GM23338 (cell line): Measurements from ENCODE around the gene AUH. TPM values are rescaled to one million over a fixed set of nuclear protein-coding genes. Genes with fewer than 3 reads are reported as not detected.

ENCODE experiments used
- ATAC-seq: fragments of 200-7000 bp; cut with Tn5 transposase; 3 replicates; pipeline ENCODE4 v1.9.1; 2020
- DNase-seq: peaks from one replicate; pipeline ENCODE4 v3.0.0-alpha.2; 2015; ENCODE audit warnings: low spot score
- H2AFZ ChIP-seq: fragments of 200-600 bp; sonication (generic); 2 replicates; pipeline ENCODE4 v1.8.0; 2016; ENCODE audit warnings: antibody characterized with exemption, mild to moderate bottlenecking, moderate library complexity
- H3F3A ChIP-seq: fragments of 200-600 bp; sonication (generic); replicated peaks from 2 replicates; pipeline ENCODE4 v1.8.0; 2017; ENCODE audit warnings: antibody characterized with exemption, mixed run types, low read depth
- H3K27ac ChIP-seq: fragments of 200-600 bp; sonication (generic); 2 replicates; pipeline ENCODE4 v1.6.1; 2016; ENCODE audit warnings: low read depth
- H3K27me3 ChIP-seq: fragments of 200-600 bp; sonication (generic); 2 replicates; pipeline ENCODE4 v1.8.0; 2016; ENCODE audit warnings: mild to moderate bottlenecking, mixed run types, moderate library complexity; ENCODE audit not compliant: insufficient read depth
- H3K36me3 ChIP-seq: fragments of 200-600 bp; sonication (generic); 2 replicates; pipeline ENCODE4 v1.8.0; 2016; ENCODE audit warnings: mild to moderate bottlenecking; ENCODE audit not compliant: insufficient read depth
- H3K4me1 ChIP-seq: fragments of 200-600 bp; sonication (generic); 2 replicates; pipeline ENCODE4 v1.8.0; 2016; ENCODE audit warnings: mild to moderate bottlenecking, moderate library complexity; ENCODE audit not compliant: insufficient read depth
- H3K4me2 ChIP-seq: fragments of 200-600 bp; sonication (generic); 2 replicates; pipeline ENCODE4 v1.7.1; 2017; ENCODE audit warnings: mixed run types
- H3K4me3 ChIP-seq: fragments of 200-600 bp; sonication (generic); 2 replicates; pipeline ENCODE4 v1.6.1; 2016; ENCODE audit warnings: mixed run types
- H3K79me2 ChIP-seq: fragments of 200-600 bp; sonication (generic); replicated peaks from 2 replicates; pipeline ENCODE4 v1.8.0; 2017; ENCODE audit warnings: mild to moderate bottlenecking; ENCODE audit not compliant: insufficient read depth
- H3K9me2 ChIP-seq: fragments of 200-600 bp; sonication (generic); 2 replicates; pipeline ENCODE4 v1.8.0; 2017; ENCODE audit not compliant: insufficient read depth
- H4K20me1 ChIP-seq: fragments of 200-600 bp; sonication (generic); replicated peaks from 2 replicates; pipeline ENCODE4 v1.8.0; 2017; ENCODE audit warnings: mild to moderate bottlenecking; ENCODE audit not compliant: insufficient read depth
- H3K27ac Mint-ChIP-seq: 2 replicates; pipeline ENCODE4 v1.8.0; 2020; ENCODE audit warnings: inconsistent platforms, mild to moderate bottlenecking, moderate library complexity, mixed read lengths
- H3K27me3 Mint-ChIP-seq: 3 replicates; pipeline ENCODE4 v1.8.0; 2022; ENCODE audit warnings: low read depth, mild to moderate bottlenecking, moderate library complexity, mixed read lengths, inconsistent platforms; ENCODE audit not compliant: insufficient read depth, poor library complexity
- H3K36me3 Mint-ChIP-seq: 3 replicates; pipeline ENCODE4 v1.8.0; 2021; ENCODE audit warnings: low read depth, mild to moderate bottlenecking, inconsistent platforms, moderate library complexity, mixed read lengths
- H3K4me1 Mint-ChIP-seq: 3 replicates; pipeline ENCODE4 v1.8.0; 2020; ENCODE audit warnings: mild to moderate bottlenecking, inconsistent platforms, mixed read lengths
- H3K4me3 Mint-ChIP-seq: 3 replicates; pipeline ENCODE4 v1.8.0; 2021; ENCODE audit warnings: moderate library complexity, mild to moderate bottlenecking, inconsistent platforms, mixed read lengths
- H3K9me3 Mint-ChIP-seq: 3 replicates; pipeline ENCODE4 v1.8.0; 2020; ENCODE audit warnings: moderate library complexity, mild to moderate bottlenecking, inconsistent platforms, mixed read lengths
- CREB1 ChIP-seq: fragments of 250-450 bp; sonication (Bioruptor Pico); IDR thresholded peaks from 2 replicates; pipeline ENCODE4 v1.5.0; 2020; ENCODE audit warnings: low read depth, mild to moderate bottlenecking, moderate library complexity
- CTCF ChIP-seq, 2 experiments: fragments of 200-600 bp in 1 of 2; sonication (generic) in 1 of 2; conservative IDR thresholded peaks; 2 replicates each; pipeline versions ENCODE4 v1.5.1 to v1.6.1; 2016 to 2017; ENCODE audit warnings: antibody characterized with exemption in 2 of 2, low read depth in 2 of 2, mild to moderate bottlenecking in 2 of 2, moderate library complexity in 1 of 2
- ETS1 ChIP-seq: IDR thresholded peaks from 2 replicates; pipeline ENCODE4 v1.6.1; 2016; ENCODE audit warnings: antibody characterized with exemption
- EZH2 ChIP-seq: fragments of 200-600 bp; sonication (generic); IDR thresholded peaks from one replicate; pipeline ENCODE4 v1.8.0; 2017; ENCODE audit warnings: antibody characterized with exemption, mild to moderate bottlenecking, low read depth; ENCODE audit not compliant: unreplicated experiment
- EZH2phosphoT487 ChIP-seq: fragments of 200-600 bp; sonication (generic); IDR thresholded peaks from one replicate; pipeline ENCODE4 v1.8.1; 2018; ENCODE audit warnings: antibody characterized with exemption; ENCODE audit not compliant: unreplicated experiment
- JUNB ChIP-seq: IDR thresholded peaks from one replicate; pipeline ENCODE4 v1.6.1; 2016; ENCODE audit warnings: antibody characterized with exemption; ENCODE audit not compliant: unreplicated experiment
- NANOG ChIP-seq: IDR thresholded peaks from 2 replicates; pipeline ENCODE4 v1.6.1; 2016; ENCODE audit warnings: antibody characterized with exemption, borderline replicate concordance
- POLR2AphosphoS5 ChIP-seq: IDR thresholded peaks from 2 replicates; pipeline ENCODE4 v1.6.1; 2016; ENCODE audit warnings: antibody characterized with exemption, low read depth
- ZNF114 ChIP-seq: fragments of 250-450 bp; sonication (Bioruptor Pico); IDR thresholded peaks from 2 replicates; pipeline ENCODE4 v1.5.0; 2020; ENCODE audit warnings: mild to moderate bottlenecking, moderate library complexity
- ZNF331 ChIP-seq: fragments of 250-450 bp; sonication (Bioruptor Pico); IDR thresholded peaks from 2 replicates; pipeline ENCODE4 v1.5.0; 2020; ENCODE audit warnings: low read depth, mild to moderate bottlenecking, moderate library complexity
- ZNF462 ChIP-seq: fragments of 250-450 bp; sonication (Bioruptor Pico); IDR thresholded peaks from 2 replicates; pipeline ENCODE4 v1.5.0; 2020; ENCODE audit warnings: mild to moderate bottlenecking, moderate library complexity
- polyA plus RNA-seq: library from polyadenylated mRNA; unstranded; fragments of >200 nt; fragmentation: Nextera tagmentation; extraction: Ambion mirVana; gene quantifications from 2 replicates; pipeline ENCODE4 v1.2.1, GENCODE V29; 2016
- total RNA-seq: library from RNA; depleted of rRNA; stranded (reverse); fragments of >200 nt; shearing (Covaris generic); gene quantifications from 2 replicates; pipeline ENCODE4 v1.2.3, GENCODE V29; 2014

Gene AUH
- total and polyA plus RNA-seq, 2 experiments from 2014 or later: 28.8 to 34.2 TPM

GRCh38 chr9:91301161-91301560 is 60.6 kb downstream of the AUH start (continued):
- no peak for TF ChIP-seq ZNF462 (CRISPR knock-in tag)
- TF ChIP-seq JUNB: no peak
- TF ChIP-seq EZH2phosphoT487: no peak
- TF ChIP-seq CTCF (conservative IDR thresholded peaks at IDR 0.05; ENCODE audit: low read depth in 2 of 2): no peak
- no peak for TF ChIP-seq POLR2AphosphoS5

GRCh38 chr9:91298311-91298710 is 63.4 kb downstream of the AUH start:
- H3K9me2 ChIP-seq: 0 out of 2 replicates have a peak, but pooled peaks cover 5% of the 10 kb centered on the region
- no peak for DNase-seq
- H3F3A ChIP-seq: no peaks in the 10 kb centered on the region
- H2AFZ ChIP-seq: no peak overlapping the region
- Mint-ChIP-seq H3K27ac (no peak overlapping the region), H3K4me3 (no peak overlapping the region), H3K4me1 (peaks cover 2% of the 10 kb centered on the region; the same call in 2 of the 3 replicates), H3K9me3 (no peaks in the 10 kb centered on the region), H3K36me3 (peaks cover 17% of the 10 kb centered on the region), H3K27me3 (no peaks in the 10 kb centered on the region)
- no peaks in the 10 kb centered on the region for H3K36me3 ChIP-seq
- no peaks in the 10 kb centered on the region for H3K27me3 ChIP-seq
- no peak for ATAC-seq
- H3K79me2 ChIP-seq: peaks cover 5% of the 10 kb centered on the region; the same call in 1 of the 2 replicates
- 0 out of 2 replicates have a peak, but pooled peaks cover 5% of the 10 kb centered on the region for H4K20me1 ChIP-seq
- no peak overlapping the region for H3K27ac ChIP-seq
- no peak overlapping the region for H3K4me2 ChIP-seq
- no peaks in the 10 kb centered on the region for H3K4me1 ChIP-seq
- no peak overlapping the region for H3K4me3 ChIP-seq
- TF ChIP-seq CTCF (conservative IDR thresholded peaks at IDR 0.05; ENCODE audit: low read depth in 2 of 2) (no peak), JUNB (no peak), POLR2AphosphoS5 (no peak), NANOG (no peak), ETS1 (no peak), ZNF331 (CRISPR knock-in tag) (no peak), CREB1 (CRISPR knock-in tag) (no peak), ZNF114 (CRISPR knock-in tag) (no peak), EZH2 (no peak)
